Measurements from ENCODE around the gene FREM1.

FREM1 gene

DNA sequence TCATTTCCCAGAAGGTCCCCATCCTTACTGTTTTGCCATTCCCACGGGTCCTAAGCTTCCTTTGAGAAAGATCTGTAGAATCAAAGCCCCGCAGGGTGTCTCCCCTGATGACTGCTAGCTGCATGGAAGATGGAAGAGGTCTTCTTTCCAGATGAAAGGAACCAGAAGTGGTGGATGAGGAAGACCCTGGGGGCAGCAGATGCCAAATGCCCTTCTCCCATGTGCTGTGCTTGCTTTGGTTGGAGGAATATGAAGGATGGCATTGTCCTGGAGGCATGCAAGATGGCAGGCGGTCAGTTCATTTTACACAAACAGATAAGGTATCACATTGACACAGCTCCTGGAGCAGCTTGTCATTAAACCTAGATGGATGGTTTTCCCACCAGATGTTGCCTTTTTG lies 161.9 kb downstream of the FREM1 start:
- no peak for DNase-seq

- no peak for DNase-seq
These were observed 163.1 kb downstream of the FREM1 start for GRCh38 chr9:14747111-14747510.

DNA sequence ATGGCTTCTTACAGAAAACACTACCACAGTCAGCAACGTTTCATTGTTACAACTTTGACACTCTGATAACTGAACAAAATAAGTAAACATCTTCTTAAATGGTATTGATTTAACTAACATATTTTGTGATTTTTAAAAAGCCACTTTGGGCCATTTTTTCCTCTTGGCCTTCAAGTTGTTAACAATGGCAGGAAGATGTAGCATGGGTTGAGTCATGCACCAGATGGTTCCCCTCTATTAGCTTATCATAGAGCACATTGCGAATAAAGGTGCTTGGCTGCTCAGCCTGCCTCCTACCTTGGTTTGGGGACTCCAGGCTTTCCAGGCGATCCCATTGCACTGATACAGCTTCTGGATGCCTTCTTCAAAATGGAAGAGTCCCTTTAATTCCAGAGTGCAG lies 163.6 kb downstream of the FREM1 start:
- no peak for DNase-seq

GRCh38 chr9:14744768-14745167 lies 165.5 kb downstream of the FREM1 start:
- DNase-seq: no peak

DNA sequence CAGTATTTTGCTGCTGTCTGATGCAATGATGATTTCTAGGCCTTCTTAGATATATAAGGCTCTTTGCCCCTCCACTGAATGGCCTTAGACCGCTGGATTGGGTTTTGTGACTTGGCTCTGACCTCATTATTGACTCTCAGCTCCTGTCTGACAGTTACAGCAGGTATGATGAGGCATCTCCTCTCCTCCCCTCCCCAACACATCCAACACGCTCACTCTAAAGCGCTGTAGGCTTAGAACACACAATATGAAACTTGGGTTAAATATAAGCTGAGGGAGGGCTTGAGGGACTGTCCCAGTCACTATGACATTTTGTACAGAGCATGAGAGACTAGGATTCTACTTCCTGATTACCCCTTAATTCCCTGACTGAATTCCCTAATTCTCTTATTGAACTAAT lies 168.9 kb downstream of the FREM1 start:
- no peak for DNase-seq

DNA sequence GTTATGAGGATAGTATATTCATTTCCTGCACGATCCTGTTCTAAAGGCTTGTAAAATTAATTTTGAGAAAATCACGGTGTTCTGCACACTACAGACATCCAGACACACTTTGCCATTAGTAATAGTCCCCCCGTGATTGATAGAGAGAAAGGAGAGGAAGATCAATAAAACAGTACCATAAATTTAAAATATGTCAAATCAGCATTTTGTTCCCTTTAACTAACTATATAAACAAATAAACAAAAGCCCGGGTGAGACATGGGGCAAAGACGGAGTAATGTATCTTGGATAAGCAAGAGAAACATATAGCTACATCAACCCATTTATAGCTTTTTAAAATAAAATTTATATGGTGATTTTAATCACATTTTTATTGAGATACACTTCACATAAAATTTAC lies 177.1 kb downstream of the FREM1 start:
- no peak for DNase-seq

- DNase-seq: no peak
These were observed 178.8 kb downstream of the FREM1 start for GRCh38 chr9:14731294-14731981.

DNA sequence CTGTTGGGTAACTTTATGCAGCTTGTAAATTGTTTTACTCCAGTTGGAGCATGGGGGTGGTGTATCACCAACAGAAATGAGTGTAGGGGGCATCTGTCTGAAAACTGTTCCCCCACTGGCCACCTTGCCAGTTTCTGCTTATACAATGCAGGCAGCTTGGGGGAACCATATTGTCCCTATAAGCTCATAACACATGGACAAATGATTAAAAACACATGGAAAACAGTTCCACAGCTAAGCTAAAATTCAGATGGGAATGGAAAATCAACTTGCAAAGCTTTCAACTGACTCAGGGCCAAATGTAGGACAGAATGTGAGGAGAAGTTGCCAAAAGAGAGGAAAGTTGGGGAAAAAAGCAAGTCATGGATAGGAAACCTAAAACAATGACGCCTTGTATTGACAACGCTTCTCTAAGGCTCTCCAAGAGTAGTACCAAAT lies 179.7 kb downstream of the FREM1 start:
- DNase-seq: no peak

DNA sequence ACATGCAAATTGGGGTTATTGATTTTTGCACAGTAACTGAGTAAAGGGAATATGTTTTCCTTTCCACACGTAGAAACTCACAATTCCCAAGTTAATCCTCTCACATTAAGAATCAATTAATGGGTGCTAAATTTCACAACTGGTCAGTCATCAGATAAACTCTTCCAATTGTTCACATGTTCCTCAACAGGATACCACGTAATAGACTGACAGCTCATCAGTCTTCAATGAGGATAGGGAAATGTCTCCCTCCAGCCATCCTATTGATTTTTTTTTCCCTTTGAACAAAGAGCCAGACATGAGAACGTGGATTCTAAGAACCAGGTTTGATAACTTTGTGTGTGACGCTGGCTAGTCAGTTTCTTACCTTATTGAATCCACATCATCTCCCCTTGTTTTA lies 186.9 kb downstream of the FREM1 start:
- no peak for DNase-seq

GRCh38 chr9:14722391-14723035 lies 187.7 kb downstream of the FREM1 start, which contains the start of gene CER1:
CER1 (minus strand) TSS chr9:14722733; CDS start chr9:14722672, 61 bp downstream.
- no peak for DNase-seq

DNA sequence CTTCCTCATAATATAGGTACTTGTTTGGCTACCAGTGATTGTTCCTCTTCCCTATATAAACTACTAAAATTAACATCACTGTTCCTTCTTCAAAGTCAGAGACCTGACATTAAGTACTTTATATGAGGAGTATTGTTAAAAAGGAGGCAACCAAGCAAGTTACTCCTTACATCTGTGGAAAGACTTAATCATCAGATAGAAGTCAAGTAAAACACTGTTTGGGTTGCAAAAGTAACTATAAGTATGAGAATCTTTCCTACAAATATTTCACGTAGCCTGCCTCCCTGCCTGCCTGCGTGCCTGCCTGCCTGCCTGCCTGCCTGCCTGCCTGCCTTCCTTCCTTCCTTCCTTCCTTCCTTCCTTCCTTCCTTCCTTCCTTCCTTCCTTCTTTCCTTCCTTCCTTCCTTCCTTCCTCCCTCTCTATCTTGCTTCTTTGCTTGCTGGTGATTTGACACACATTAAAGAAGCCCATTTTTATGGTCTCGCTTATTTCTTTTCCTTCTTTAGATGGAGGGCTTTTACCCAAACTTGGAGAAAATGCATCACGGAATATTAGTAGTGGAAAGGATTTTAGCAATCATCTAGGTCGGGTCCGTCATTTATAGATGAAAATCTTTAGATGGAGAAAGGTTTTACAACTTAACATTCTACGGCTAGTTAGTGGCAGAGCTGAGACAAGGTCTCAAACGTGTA lies 190.9 kb downstream of the FREM1 start:
- no peak for DNase-seq

- no peak for DNase-seq
These were observed 195.1 kb downstream of the FREM1 start for GRCh38 chr9:14715102-14715501.

DNA sequence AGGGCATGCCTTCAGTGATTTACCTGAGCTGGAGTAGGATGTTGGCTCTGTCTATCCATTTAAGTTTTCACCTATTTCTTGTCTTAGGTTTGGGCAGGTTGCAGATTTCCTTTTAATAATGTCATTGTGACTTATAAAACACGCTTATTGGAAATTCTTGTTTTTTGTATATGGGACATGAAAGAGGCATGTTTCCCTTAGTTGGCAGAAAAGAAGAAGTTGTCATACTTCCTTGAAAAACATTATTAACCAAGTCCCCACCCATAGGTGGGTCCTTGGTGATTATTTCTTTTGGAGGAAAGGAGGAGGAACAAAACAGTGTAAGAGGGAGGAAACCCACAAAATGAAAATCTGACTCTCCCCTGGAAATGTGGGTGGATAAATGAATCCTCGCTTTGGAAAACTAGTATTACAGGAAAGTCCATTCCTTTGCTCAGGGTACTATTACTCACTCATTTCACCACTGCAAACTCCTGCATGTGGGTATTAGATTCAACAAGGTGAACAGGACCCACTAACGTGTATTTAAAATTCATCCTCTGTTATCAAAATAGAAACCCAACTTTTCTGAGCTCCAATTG lies 197.0 kb downstream of the FREM1 start:
- no peak for DNase-seq

- DNase-seq: no peak
These were observed 199.4 kb downstream of the FREM1 start for GRCh38 chr9:14710804-14711203.

DNA sequence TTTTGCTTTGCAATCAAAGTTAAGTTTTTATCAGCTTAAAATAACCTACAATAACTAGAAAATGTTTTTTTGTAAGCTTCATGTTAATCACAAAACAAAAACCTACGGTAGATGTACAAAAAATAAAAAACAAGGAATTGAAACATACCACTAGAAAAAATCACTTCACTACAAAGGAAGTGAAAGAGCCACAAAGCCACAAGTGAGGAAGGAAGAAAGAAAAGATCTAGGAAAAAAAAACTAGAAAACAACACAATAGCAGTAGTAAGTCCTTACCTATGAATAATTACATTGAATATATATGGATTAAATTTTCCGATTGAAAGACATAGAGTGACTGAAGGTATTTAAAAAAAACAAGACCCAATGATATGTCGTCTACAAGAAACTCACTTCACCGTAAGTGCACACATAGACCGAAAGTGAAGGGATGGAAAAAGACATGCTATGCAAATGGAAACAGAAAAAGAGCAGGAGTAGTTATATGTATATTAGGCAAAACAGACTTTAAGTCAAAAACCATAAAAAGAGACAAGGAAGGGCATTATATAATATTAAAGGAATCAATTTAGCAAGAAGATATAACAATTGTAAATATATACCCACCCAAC lies 203.6 kb downstream of the FREM1 start:
- no peak for DNase-seq

GRCh38 chr9:14705079-14705478 lies 205.1 kb downstream of the FREM1 start:
- DNase-seq: no peak

GRCh38 chr9:14704281-14704680 lies 205.9 kb downstream of the FREM1 start:
- DNase-seq: no peak

DNA sequence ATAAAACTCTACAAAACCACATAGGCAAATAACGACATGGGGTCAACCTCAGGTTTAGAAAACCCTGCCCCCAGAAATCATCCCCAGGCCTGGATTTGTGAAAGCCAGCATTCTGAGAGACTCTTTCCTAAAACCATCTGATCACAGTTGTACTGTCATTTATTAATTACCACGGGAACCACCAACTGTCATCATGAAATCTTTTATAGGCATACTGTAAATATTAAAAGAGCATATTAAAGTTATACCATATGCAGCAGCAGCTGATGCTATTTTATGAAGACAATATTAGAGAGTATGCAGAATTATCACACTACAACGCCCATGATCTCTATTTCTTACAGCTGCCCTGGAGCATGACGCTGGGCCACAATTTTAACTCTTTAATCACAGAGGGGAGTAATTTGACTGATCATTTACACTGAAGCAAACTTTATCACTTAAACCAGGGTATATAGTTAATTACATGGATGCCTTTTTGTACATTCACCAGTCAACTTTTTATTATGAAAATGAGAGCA lies 208.0 kb downstream of the FREM1 start:
- DNase-seq: no peak

DNA sequence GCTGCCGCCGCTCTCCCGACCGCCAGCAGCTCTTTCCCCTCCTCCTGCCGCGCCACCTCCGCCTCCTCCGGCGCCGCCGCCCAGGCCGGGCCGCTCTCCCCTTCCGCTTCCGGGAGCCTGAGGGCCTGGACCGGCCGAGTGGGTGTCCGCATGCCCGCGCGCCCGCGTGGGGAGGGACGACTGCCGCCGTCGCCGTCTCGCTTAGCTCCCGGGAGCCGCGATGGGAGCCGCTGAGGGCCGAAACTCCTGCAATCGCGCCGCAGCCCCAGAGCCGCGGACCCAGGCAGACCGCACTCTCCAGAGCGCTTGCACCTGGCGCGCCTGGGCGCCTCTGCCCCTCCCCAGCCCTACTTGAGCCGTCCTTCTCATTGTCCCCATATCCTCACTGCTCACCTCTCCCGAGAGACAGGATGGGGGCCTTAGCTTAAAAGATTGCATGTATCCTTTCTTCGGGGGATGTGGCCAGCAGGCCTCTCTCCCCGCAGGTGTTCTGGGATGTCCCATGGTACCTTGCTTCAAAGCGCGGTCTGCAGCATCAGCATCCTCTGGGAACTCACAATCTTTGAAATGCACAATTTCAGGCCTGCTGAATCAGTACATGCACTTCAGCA lies 216.9 kb downstream of the FREM1 start, which contains the start of gene ZDHHC21:
Gene ZDHHC21, minus strand, starts transcription at position 182 of the 611 bp plus-strand sequence. CDS start 19,092 bp downstream, outside the sequence.
- DNase-seq: peak; percentile 14

DNA sequence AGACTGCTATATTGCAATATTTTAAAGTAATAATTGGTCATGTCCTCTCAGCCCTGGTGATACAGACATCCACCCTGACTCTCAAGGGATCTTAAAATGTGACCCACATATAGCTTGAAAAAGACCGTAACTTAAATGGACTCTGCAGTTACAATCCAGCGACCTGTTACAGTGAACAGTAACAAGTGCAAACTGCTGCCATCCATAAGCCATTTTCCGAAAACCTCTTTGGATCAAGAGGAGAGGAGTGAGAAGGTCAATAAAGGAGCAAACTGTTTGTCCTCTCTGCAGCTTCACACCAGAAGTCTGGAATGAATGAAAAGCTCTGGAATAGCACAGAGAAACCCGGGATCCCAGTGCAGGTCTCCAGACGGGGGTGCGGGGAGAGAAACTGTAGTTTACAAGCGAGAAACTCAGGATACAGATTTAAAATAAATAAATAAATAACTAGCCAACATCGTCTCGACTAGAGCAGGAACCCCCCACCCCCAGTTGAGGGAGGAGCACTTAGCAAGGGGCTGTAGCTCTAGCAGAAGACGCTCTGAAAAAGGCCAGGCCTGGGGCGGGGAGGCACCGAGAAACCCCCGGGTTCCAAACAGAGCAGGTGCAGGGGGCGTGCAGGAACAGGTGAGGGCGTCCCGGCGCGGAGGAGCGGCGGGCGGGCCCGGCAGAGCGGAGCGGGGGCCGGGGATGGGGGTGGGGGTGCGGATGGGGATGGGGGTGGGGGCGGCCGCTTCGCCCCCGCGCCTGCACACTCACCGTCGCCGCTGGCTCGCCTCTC lies 217.6 kb downstream of the FREM1 start:
- no peak for DNase-seq

DNA sequence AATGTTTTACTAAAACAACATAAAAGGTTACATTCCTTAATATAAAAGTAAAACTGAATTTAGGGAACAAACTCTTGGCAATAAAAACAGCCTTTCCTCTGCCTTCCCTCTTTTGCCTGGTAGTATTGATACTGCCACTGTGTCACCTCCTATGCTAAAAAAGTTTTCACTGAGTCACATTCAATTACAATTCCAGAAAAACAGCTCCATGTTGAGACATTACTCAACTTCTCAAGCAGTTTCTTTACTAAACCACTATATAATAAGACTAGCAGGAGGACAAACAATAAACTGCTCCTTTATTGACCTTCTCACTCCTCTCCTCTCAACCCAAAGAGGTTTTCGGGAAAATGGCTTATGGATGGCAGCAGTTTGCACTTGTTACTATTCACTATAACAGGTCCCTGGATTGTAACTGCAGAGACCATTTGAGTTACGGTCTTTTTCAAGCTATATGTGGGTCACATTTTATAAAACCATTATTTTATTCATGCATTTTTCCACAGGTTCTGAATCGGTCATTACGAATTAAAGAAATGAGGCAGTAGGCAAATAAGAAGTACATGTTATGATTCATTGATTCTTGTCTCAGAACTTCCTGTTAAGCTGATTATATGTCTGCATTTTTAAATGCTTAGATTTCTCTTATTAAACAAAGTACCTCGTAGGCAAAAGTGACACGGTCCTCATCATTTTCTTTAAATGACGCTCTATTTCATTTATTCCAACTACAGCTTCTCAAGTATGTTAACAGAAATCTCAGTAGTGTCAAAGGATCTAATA lies 219.1 kb downstream of the FREM1 start:
- no peak for DNase-seq

Data from cortex of kidney (tissue), 1 donor.